ENCODE measurements around the gene PRTFDC1. TPM values are rescaled to one million over a fixed set of nuclear protein-coding genes. Genes with fewer than 3 reads are reported as not detected.

PRTFDC1 gene
- total RNA-seq, 2 experiments from 2014 or later = not detected

DNA sequence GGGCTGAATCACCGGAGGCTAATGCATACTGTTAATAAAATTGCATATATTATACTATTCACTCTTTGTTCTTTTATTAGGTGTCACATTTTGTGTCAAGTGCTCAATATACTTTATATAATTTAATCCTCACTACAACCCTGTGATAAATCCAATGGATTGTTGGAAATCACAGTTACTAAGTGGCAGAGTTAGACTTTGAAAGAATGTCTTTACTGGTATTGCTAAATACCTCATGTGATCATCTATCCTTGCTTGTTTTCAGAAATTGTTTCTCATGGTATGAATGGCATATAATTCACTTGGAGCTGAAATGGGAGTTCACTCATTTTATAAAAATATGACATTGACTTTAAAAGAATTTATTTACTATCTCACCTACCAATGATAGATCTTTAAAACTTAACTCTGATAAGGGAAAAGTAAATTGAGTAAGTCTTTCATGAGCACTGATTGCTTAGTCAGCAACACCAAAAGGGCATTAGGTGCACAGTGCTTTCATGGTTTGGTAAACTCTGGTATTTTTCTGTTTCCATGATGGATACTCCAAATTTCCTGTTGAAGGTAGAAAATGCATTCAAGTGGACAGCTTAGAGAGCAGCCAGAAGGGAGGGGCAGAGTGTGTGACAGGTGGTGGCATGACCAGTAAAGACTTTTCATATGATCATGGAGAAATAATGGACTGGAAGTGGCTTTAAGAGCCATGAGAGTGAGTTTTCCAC, 41.0 kb upstream of the PRTFDC1 start:
- Histone ChIP-seq H3K9me2 (ENCODE audit: insufficient read depth, low read length) (no peaks in the 10 kb centered on the region), H4K20me1 (ENCODE audit: insufficient read depth, low read length) (no peaks in the 10 kb centered on the region), H3K4me1 (ENCODE audit: insufficient read depth, low read length, poor library complexity, severe bottlenecking) (no peaks in the 10 kb centered on the region), H2AFZ (ENCODE audit: low read length) (no peak overlapping the region), H3K4me3 (ENCODE audit: low read depth, low read length, poor library complexity, severe bottlenecking) (no peak overlapping the region), H3K79me2 (ENCODE audit: insufficient read depth, low read depth, low read length) (no peaks in the 10 kb centered on the region), H3K36me3 (ENCODE audit: insufficient read depth, low read length) (no peaks in the 10 kb centered on the region), H3K27ac (ENCODE audit: low read depth, low read length, poor library complexity, severe bottlenecking) (no peak overlapping the region), H3K9me3 (ENCODE audit: low read length) (no peaks in the 10 kb centered on the region), H3K4me2 (ENCODE audit: low read length) (no peak overlapping the region)
- ChIA-PET POLR2A (no interaction called here), CTCF (ENCODE audit: unreplicated experiment) (no interaction called here)
- DNase-seq (ENCODE audit: low spot score) = no peak
- no TSS peak for BruUV-seq (replicated peaks)
- intact Hi-C loops (cut with micrococcal nuclease; ENCODE audit: unreplicated experiment) = no loop called here
- no peak for TF ChIP-seq EZH2phosphoT487 (IDR thresholded peaks at IDR 0.05; ENCODE audit: borderline replicate concordance, low read depth, low read length)
- TF ChIP-seq, protein P1, sequence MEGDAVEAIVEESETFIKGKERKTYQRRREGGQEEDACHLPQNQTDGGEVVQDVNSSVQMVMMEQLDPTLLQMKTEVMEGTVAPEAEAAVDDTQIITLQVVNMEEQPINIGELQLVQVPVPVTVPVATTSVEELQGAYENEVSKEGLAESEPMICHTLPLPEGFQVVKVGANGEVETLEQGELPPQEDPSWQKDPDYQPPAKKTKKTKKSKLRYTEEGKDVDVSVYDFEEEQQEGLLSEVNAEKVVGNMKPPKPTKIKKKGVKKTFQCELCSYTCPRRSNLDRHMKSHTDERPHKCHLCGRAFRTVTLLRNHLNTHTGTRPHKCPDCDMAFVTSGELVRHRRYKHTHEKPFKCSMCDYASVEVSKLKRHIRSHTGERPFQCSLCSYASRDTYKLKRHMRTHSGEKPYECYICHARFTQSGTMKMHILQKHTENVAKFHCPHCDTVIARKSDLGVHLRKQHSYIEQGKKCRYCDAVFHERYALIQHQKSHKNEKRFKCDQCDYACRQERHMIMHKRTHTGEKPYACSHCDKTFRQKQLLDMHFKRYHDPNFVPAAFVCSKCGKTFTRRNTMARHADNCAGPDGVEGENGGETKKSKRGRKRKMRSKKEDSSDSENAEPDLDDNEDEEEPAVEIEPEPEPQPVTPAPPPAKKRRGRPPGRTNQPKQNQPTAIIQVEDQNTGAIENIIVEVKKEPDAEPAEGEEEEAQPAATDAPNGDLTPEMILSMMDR (conservative IDR thresholded peaks at IDR 0.05; ENCODE audit: low read length) = no peak

DNA sequence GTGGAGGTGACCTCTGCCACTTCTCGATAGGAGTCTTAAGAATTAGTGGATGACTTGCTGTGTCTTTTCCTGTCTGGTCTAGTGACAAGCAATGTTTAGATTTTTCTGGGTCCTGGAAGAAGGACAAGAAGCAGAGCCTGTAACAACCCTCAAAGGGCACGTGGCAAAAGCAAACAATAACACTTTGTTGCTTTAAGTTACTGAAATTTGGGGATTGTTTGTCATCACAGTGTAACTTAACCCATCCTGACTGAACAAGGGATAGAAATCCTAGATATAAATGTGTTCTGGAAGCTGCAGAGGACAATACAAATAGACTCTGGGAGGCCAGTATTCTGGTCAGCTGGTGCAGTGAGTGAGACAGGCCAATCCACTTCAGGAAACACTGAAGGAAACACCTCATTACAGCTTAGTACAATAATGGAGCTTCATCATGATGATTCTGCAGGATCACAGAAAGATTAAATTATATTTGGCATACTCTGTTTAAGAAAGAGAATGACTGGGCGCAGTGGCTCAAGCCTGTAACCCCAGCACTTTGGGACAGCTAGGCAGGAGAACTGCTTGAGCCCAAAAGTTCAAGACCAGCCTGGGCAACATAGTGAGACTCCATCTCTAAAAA, 40.2 kb upstream of the PRTFDC1 start:
- no peaks in the 10 kb centered on the region for H3K79me2 ChIP-seq (ENCODE audit: insufficient read depth, low read depth, low read length)
- no TSS peak for BruUV-seq (replicated peaks)
- H3K4me2 ChIP-seq (ENCODE audit: low read length) = no peak overlapping the region
- no peak overlapping the region for H3K4me3 ChIP-seq (ENCODE audit: low read depth, low read length, poor library complexity, severe bottlenecking)
- intact Hi-C loops (cut with micrococcal nuclease; ENCODE audit: unreplicated experiment) = no loop called here
- CTCF ChIA-PET (ENCODE audit: unreplicated experiment) = no interaction called here
- DNase-seq (ENCODE audit: low spot score) = no peak
- no peaks in the 10 kb centered on the region for H3K36me3 ChIP-seq (ENCODE audit: insufficient read depth, low read length)
- TF ChIP-seq, protein P1 (conservative IDR thresholded peaks at IDR 0.05; ENCODE audit: low read length) = no peak
- TF ChIP-seq EZH2phosphoT487 (IDR thresholded peaks at IDR 0.05; ENCODE audit: borderline replicate concordance, low read depth, low read length) = no peak
- no peaks in the 10 kb centered on the region for H3K9me2 ChIP-seq (ENCODE audit: insufficient read depth, low read length)
- POLR2A ChIA-PET = interaction anchor here (0.6 kb wide), 1 partner anchor 19 kb away, joined by 3 read pairs; no protein-coding TSS in a partner anchor
- no peaks in the 10 kb centered on the region for H4K20me1 ChIP-seq (ENCODE audit: insufficient read depth, low read length)
- no peaks in the 10 kb centered on the region for H3K4me1 ChIP-seq (ENCODE audit: insufficient read depth, low read length, poor library complexity, severe bottlenecking)
- H3K9me3 ChIP-seq (ENCODE audit: low read length) = no peaks in the 10 kb centered on the region
- no peak overlapping the region for H3K27ac ChIP-seq (ENCODE audit: low read depth, low read length, poor library complexity, severe bottlenecking)
- H2AFZ ChIP-seq (ENCODE audit: low read length) = no peak overlapping the region

DNA sequence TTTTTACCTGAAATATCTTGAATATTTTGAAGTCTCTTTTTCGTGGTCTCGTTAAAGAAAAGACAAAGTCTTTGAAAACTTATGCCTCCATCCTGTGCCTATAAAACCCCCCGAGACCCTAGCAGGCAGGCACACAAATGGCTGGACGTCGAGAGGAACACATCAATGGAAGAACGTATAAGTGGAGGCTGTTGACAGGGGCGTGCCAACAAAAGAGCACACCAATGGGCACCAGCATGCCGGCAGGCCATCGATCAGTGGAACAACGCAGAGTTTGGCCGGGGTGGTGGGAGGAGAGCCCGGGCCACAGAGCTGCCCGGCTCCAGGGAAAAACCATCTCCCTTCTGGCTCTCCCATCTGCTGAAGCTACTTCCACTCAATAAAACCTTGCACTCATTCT, 38.9 kb upstream of the PRTFDC1 start:
- DNase-seq (ENCODE audit: low spot score) = no peak
- Histone ChIP-seq H3K27ac (ENCODE audit: low read depth, low read length, poor library complexity, severe bottlenecking) (no peak overlapping the region), H2AFZ (ENCODE audit: low read length) (no peak overlapping the region), H3K36me3 (ENCODE audit: insufficient read depth, low read length) (no peaks in the 10 kb centered on the region), H3K79me2 (ENCODE audit: insufficient read depth, low read depth, low read length) (no peaks in the 10 kb centered on the region), H4K20me1 (ENCODE audit: insufficient read depth, low read length) (no peaks in the 10 kb centered on the region), H3K9me2 (ENCODE audit: insufficient read depth, low read length) (no peaks in the 10 kb centered on the region), H3K4me2 (ENCODE audit: low read length) (no peak overlapping the region), H3K9me3 (ENCODE audit: low read length) (no peaks in the 10 kb centered on the region), H3K4me1 (ENCODE audit: insufficient read depth, low read length, poor library complexity, severe bottlenecking) (no peaks in the 10 kb centered on the region), H3K4me3 (ENCODE audit: low read depth, low read length, poor library complexity, severe bottlenecking) (no peak overlapping the region)
- POLR2A ChIA-PET = no interaction called here
- intact Hi-C loops (cut with micrococcal nuclease; ENCODE audit: unreplicated experiment) = no loop called here
- no peak for TF ChIP-seq EZH2phosphoT487 (IDR thresholded peaks at IDR 0.05; ENCODE audit: borderline replicate concordance, low read depth, low read length)
- TF ChIP-seq, protein P1 (conservative IDR thresholded peaks at IDR 0.05; ENCODE audit: low read length) = no peak
- CTCF ChIA-PET (ENCODE audit: unreplicated experiment) = no interaction called here
- BruUV-seq (replicated peaks) = no TSS peak

All from OCI-LY7 (cell line).